Suppressor macrophage treated with lipopolysaccharide for 1 hour (primary cell): ENCODE results near the gene CD226.
"Not testable (repeated sequence)": the region's sequence is repeated elsewhere in the genome, so short reads cannot be mapped to it uniquely, and the experiment has no call there.

Source experiments
- DNase-seq, 3 donors: peaks; one replicate each; pipeline ENCODE4 v3.0.0-alpha.2; 2020 to 2022

Gene CD226

GRCh38 chr18:69870736-69871135 lies 76.9 kb downstream of the CD226 start:
- no peak for DNase-seq

GRCh38 chr18:69866212-69866611 lies 81.5 kb downstream of the CD226 start:
- no peak for DNase-seq

- DNase-seq = peak; percentile 3 to 38 (median 19)
Measured at GRCh38 chr18:69865776-69866175, 81.9 kb downstream of the CD226 start.

GRCh38 chr18:69864802-69865201 lies 82.9 kb downstream of the CD226 start:
- DNase-seq = not testable (repeated sequence)

- DNase-seq = no peak
Measured at GRCh38 chr18:69858897-69859296, 88.8 kb downstream of the CD226 start.

- DNase-seq = no peak
Measured at GRCh38 chr18:69854455-69854854, 93.2 kb downstream of the CD226 start.

GRCh38 chr18:69853051-69853450 lies 94.6 kb downstream of the CD226 start:
- no peak for DNase-seq

- no peak for DNase-seq
Measured at GRCh38 chr18:69845593-69846506, 101.8 kb downstream of the CD226 start.

- no peak for DNase-seq
Measured at GRCh38 chr18:69844656-69845055, 103.0 kb downstream of the CD226 start.

GRCh38 chr18:69843015-69843414 lies 104.7 kb downstream of the CD226 start:
- no peak for DNase-seq

- no peak for DNase-seq
Measured at GRCh38 chr18:69841117-69841516, 106.6 kb downstream of the CD226 start.

GRCh38 chr18:69840445-69840844 lies 107.2 kb downstream of the CD226 start:
- no peak for DNase-seq

GRCh38 chr18:69840001-69840400 lies 107.7 kb downstream of the CD226 start:
- no peak for DNase-seq

GRCh38 chr18:69839497-69839896 lies 108.2 kb downstream of the CD226 start:
- no peak for DNase-seq

- peak in 2 of 3 donors; percentile 5 to 12 for DNase-seq
Measured at GRCh38 chr18:69838620-69839411, 108.9 kb downstream of the CD226 start.

- no peak for DNase-seq
Measured at GRCh38 chr18:69838003-69838402, 109.7 kb downstream of the CD226 start.

GRCh38 chr18:69834980-69835379 lies 112.7 kb downstream of the CD226 start:
- DNase-seq = not testable (repeated sequence)

- DNase-seq = no peak
Measured at GRCh38 chr18:69830189-69830588, 117.5 kb downstream of the CD226 start.

- no peak for DNase-seq
Measured at GRCh38 chr18:69820538-69820937, 127.1 kb downstream of the CD226 start.

- no peak for DNase-seq
Measured at GRCh38 chr18:69819460-69819859, 128.2 kb downstream of the CD226 start.

GRCh38 chr18:69817335-69817940 lies 130.2 kb downstream of the CD226 start:
- DNase-seq = no peak

- DNase-seq = no peak
Measured at GRCh38 chr18:69814861-69815385, 132.8 kb downstream of the CD226 start.

- DNase-seq = no peak
Measured at GRCh38 chr18:69813559-69813958, 134.1 kb downstream of the CD226 start.
